SHP77 (cell line): ENCODE data around the gene AGBL2.
A peak's percentile ranks its signal among the peaks of the same experiment; 100 is the strongest.
"Not testable (repeated sequence)": the region's sequence is repeated elsewhere in the genome, so short reads cannot be mapped to it uniquely, and the experiment has no call there.

Experiments used
- DNase-seq, 2 experiments: peaks; one replicate each; lab custom pipeline; 2025; lab: John Stamatoyannopoulos, UW

The AGBL2 gene, protein sequence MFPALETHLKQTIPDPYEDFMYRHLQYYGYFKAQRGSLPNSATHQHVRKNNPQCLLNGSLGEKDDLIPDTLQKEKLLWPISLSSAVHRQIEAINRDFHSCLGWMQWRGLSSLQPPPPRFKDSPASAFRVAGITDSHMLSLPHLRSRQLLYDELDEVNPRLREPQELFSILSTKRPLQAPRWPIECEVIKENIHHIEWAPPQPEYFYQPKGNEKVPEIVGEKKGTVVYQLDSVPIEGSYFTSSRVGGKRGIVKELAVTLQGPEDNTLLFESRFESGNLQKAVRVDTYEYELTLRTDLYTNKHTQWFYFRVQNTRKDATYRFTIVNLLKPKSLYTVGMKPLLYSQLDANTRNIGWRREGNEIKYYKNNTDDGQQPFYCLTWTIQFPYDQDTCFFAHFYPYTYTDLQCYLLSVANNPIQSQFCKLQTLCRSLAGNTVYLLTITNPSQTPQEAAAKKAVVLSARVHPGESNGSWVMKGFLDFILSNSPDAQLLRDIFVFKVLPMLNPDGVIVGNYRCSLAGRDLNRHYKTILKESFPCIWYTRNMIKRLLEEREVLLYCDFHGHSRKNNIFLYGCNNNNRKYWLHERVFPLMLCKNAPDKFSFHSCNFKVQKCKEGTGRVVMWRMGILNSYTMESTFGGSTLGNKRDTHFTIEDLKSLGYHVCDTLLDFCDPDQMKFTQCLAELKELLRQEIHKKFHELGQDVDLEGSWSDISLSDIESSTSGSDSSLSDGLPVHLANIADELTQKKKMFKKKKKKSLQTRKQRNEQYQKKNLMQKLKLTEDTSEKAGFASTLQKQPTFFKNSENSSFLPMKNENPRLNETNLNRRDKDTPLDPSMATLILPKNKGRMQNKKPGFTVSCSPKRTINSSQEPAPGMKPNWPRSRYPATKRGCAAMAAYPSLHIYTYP

DNA sequence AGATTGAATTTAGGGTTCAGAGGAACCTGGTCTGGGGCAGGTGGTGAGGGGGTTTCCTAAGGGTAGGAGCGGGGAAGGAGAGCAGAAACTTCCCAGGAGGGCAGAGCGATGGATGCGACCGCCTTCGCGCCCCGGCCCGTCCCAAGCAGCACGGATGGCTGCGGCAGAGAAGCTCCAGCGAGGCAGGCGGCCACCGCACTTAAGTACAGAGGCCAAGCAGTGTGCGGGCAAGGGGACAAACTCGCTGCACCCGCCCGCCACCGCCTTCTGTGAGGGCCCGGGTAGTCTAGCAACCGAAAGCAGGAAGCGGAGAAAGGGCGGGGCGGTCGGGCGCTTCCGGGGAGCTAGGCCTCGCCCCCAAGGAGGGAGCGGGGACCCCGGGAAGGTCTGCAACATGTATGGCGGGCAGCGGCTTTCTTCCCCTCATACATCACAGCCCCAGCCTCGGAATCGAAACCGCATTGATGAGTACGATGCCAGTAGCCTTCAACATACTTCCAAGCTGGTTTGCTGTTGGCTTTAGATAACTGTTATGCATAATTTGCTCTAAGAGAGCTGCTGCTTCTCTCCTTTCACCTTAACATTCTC lies at the start of gene AGBL2:
Gene AGBL2, minus strand, starts transcription at position 288 of the 588 bp plus-strand sequence. CDS start 719 bp downstream, outside the sequence.
- DNase-seq, result peak; percentile 83 to 89

GRCh38 chr11:47759291-47759690 lies 44.1 kb upstream of the AGBL2 start:
- DNase-seq, result not testable (repeated sequence)

DNA sequence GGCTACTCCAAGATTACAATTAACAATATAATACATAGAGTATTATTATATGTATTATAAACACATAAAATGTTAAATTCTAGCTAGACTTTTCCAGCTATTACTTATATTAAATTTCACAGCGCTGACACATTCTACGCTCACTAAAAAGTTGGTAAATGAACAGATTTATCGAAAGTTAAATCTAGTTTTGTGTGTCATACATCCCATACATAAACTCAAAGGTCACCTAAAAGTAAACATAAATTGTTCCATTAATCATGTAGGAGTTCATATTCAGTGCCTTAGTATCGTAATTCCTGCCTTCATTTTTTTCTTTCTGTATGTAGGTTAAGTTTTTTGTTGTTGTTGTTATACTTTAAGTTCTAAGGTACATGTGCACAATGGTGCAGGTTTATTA lies 41.0 kb upstream of the AGBL2 start:
- DNase-seq, result no peak

DNA sequence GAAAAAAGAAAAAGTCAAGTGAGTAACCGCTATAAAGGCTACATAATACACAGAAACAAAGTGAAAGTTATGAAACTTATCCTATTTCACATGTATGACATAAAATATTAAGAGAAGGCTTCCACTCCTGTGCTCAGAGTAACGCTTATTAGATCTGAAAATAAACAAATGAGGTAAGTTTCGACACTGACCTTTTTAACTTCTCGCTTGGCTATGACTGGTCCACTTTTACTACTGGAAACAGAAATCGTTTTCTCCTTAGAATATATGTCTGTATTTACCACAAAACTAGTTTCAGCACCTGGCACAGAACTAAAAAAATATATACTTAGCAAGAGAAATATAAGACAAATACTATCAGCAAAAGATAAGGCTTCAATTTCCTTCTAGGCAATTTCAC lies 35.6 kb upstream of the AGBL2 start:
- DNase-seq, result no peak

GRCh38 chr11:47742494-47742893 lies 27.3 kb upstream of the AGBL2 start:
- not testable (repeated sequence) for DNase-seq

DNA sequence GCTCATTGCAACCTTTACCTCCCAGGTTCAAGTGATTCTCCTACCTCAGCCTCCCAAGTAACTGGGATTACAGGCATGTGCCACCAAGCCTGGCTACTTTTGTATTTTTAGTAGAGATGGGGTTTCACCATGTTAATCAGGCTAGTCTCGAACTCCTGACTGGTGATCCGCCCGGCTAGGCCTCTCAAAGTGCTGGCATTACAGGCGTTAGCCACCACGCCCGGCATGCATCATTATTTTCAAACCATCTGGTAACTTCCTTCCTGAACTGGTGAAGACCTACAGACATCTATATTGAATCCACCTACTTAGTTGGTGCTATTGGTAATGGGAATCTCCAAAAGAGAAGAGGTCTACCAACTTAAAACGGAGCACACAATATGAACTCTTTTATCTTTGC lies 22.6 kb upstream of the AGBL2 start:
- DNase-seq, result not testable (repeated sequence)

GRCh38 chr11:47732271-47732670 lies 17.1 kb upstream of the AGBL2 start:
- DNase-seq, result no peak

DNA sequence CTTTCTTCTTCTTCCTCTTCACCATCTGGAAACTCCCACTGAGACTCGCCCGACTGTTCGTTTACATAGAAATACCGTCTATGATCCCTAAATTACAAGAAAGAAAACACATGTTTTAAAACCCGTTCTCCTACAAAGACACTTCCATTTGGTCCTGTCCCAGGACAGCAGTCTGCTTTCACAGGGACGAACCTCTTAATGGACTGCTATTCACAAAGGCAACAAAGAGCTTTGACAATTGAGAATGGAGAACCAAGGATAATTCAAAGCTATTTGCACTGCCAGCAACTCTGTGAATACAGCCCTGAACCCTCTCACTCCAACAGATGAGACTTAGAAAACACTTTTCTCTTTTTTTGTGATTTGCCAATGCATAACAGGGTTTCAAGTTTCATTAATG lies 16.3 kb upstream of the AGBL2 start:
- DNase-seq, result no peak

GRCh38 chr11:47726878-47727514 lies 11.8 kb upstream of the AGBL2 start:
- no peak for DNase-seq

- DNase-seq, result no peak
Observed at GRCh38 chr11:47726118-47726442, 10.9 kb upstream of the AGBL2 start.

GRCh38 chr11:47725442-47726117 lies 10.4 kb upstream of the AGBL2 start:
- no peak for DNase-seq

GRCh38 chr11:47724041-47724729 lies 9.0 kb upstream of the AGBL2 start:
- no peak for DNase-seq

DNA sequence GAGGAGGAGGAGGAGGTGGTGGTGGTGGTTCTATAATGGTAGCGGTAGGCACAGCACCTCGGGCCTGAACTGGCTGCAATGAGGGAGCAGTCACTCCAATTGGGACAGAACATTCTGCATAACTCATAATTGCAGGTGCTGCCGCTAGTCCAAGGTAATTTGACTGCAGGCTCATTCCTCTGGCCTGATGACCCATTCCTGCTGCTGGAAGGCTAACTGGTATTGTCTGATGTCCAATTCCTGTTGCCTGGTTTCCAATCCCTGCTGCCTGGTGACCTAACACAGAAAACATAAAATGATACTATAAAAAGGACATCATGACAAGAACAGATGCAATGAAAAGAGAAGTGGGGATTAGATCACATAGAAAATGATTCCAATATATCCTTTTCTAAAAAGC lies 7.9 kb upstream of the AGBL2 start:
- DNase-seq, result no peak

DNA sequence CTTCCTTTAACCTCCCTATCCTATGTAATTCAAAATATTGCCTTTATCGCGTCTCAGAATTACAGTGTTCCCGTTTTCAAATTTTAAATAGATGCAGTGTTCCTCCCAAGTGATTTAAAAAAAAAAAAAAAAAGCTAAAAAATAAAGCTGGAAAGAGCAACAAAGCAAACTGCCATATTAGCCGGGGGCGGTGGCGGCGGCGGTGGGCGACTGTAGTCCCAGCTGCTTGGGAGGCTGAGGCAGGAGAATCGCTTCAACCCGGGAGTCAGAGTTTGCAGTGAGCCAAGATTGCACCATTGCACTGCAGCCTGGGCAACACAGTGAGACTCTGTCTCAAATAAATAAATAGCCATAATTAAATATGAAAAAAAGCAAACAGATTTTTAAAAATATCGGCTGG lies 5.5 kb upstream of the AGBL2 start:
- no peak for DNase-seq

DNA sequence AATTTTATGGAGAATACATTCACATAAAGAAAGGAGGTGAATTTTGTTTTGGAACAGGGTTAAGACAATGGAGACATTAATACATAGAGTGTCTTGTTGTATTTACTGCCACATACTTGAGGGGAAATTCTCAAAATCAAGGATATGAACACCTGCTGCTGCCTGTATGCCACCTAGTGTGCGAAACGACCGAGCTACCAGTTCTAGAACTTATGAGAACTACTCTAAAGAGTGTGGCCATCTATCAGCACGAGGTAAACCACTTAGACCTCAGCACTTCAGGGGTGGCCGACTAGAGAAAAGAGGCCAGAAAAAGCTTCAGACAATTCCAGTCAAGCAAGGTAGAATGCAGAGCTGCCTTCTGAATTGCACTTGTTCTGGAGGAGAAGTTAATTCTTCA lies 1.5 kb upstream of the AGBL2 start:
- DNase-seq, result no peak

DNA sequence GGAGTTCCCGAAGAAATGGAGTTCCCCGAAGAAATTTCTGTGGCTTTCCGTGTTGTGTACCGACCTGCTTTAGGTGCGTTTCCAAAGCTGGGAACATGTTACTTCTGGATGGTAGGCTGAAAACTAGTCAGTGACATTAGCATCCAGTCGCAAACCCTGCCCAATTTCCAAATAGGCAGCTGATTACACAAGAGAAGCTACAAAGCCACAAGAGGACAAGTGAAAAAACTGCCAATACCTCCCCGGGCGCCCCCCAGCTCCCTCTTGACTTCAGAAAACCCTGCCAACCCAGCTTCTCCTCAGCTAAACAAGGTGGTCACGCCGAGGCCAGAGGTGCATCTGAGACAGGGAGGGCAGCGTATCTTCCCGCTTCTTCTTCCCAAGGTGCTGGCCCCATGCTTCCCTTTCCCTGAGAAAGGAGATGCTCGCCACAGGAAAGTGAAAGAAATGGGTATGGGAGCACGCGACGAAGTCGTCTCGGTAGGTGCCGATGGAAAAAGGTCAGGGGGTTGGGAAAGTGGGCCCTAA lies 551 bp downstream of the AGBL2 start:
- DNase-seq, result peak; percentile 26 to 39

DNA sequence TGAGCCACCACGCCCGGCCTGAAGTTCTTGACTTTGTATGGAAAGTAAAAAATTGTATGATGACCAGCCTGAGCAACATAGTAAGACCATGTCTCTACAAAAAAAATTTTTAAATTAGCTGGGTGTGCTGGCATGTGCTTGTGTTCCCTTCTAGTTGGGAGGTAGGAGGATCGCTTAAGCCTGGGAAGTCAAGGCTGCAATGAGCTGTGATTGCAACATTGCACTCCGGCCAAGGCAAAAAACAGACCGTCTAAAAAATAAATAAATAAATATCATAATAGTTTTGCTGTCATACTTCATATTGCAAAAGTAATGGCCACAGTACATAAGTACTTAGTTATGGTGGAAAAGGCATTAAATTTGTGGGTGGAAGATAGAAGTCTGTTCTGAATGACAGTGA lies 3.4 kb downstream of the AGBL2 start:
- no peak for DNase-seq

DNA sequence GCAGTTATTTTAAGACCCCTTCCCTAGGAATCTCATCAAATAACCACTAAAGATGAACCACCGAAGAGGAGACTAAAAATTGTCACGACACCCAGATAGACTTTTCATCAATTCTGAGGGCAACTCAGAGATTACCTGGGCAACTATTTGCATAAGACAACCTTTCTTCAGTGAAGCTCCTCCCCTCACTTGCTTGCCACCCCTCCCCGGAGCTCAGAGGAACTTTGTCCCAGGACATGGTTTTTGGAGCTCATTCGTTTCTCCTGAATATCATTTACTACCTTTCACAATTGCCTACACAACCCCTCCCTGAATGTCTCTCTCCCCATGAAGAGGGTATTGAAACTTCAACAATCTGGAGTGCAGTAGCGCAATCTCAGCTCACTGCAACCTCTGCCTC lies 3.9 kb downstream of the AGBL2 start:
- DNase-seq, result no peak

DNA sequence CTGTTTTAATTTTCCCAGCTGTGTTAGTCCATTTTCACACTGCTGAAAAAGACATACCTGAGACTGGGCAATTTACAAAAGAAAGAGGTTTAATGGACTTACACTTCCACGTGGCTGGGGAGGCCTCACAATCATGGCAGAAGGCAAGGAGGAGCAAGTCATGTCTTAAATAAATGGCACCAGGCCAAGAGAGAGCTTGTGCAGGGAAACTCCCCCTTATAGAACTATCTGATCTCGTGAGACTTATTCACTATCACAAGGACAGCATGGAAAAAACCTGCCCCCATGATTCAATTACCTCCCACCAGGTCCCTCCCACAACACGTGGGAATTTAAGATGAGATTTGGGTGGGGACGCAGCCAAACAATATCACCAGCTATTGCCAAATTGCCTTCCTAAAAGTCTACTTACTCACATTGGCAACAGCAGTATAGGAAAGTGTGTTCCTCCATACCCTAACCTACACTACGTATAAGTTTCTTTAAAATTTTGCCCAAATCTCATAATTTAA lies 7.8 kb downstream of the AGBL2 start:
- not testable (repeated sequence) for DNase-seq

DNA sequence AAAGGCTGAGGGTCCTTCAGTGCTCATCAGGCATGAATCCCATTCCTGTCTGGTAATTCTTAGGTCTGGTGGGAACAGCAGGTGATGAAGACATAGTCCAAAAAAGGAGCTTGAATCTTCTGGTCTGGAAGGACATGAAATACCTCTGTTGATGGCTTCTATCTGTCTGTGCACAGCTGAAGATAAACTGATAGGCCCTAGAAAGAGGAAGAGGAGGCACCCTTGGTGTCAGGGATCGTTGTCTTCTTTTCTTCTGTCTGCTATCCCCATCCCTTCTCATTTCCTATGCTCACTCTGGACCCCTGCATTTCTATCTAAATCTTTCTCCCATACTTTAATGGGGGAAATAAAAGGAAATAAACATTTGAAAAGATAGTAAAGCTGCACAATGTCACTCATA lies 9.4 kb downstream of the AGBL2 start:
- DNase-seq, result no peak

DNA sequence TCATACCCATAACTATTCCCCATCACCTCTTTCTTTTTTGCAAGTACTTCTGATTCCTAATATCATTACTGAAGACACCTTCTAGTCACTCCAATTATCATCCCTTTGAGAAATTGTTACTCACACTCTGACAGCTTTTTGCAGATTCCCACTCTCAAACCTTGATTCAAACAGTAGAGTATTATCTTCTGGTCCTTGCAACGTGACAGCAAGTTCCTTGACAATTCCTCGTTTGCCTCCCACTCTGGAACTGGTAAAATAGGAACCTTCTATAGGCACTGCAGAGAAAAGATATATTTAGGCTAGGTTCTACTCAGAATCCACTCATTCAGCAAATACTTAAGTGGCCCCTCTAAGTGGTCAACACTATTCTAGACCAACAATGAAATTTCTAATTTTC lies 23.2 kb downstream of the AGBL2 start:
- no peak for DNase-seq
